Thoracic aorta (tissue), 2 donors: Measurements from ENCODE around the gene ZFP2. TPM values are rescaled to one million over a fixed set of nuclear protein-coding genes. Genes with fewer than 3 reads are reported as not detected.

ENCODE experiments used
- ATAC-seq: fragments of 150-250 bp; one replicate; pipeline ENCODE4 v1.8.0; 2017; ENCODE audit warnings: low read depth; ENCODE audit not compliant: insufficient number of reproducible peaks, low FRiP score
- DNase-seq: peaks from one replicate; pipeline ENCODE4 v3.0.0-alpha.2; 2020; ENCODE audit warnings: low spot score
- H3K27ac ChIP-seq, 2 donors: fragments of 200-600 bp; sonication (generic); 1 replicate in 1 of 2; 2 replicates in 1 of 2; pipeline ENCODE4 v1.5.1; 2016; ENCODE audit warnings: mild to moderate bottlenecking in 2 of 2, moderate library complexity in 2 of 2
- H3K27me3 ChIP-seq: fragments of 200-600 bp; sonication (generic); replicated peaks from 2 replicates; pipeline ENCODE4 v1.6.0; 2016; ENCODE audit warnings: mild to moderate bottlenecking; ENCODE audit not compliant: insufficient read depth
- H3K36me3 ChIP-seq: fragments of 200-600 bp; sonication (generic); one replicate; pipeline ENCODE4 v1.5.1; 2016
- H3K4me1 ChIP-seq, 2 donors: fragments of 200-600 bp; sonication (generic); 1 replicate in 1 of 2; 2 replicates in 1 of 2; pipeline versions ENCODE4 v1.5.1 to v1.6.0; 2016; ENCODE audit warnings: low read depth in 2 of 2, mild to moderate bottlenecking in 1 of 2; ENCODE audit not compliant: control insufficient read depth in 1 of 2
- H3K4me3 ChIP-seq: fragments of 200-600 bp; sonication (generic); 2 replicates; pipeline ENCODE4 v1.5.1; 2016; ENCODE audit warnings: mild to moderate bottlenecking
- H3K9me3 ChIP-seq: fragments of 200-600 bp; sonication (generic); 2 replicates; pipeline ENCODE4 v1.5.1; 2016
- total RNA-seq, 2 donors: library from RNA; depleted of rRNA; stranded (reverse); fragments of >200 nt; gene quantifications; one replicate each; pipeline versions ENCODE4 v1.1.0 to v1.2.3, GENCODE V29; 2016
- TF ChIP-seq, protein P1 (sequence below): fragments of 200-600 bp; sonication (generic); IDR thresholded peaks from one replicate; pipeline ENCODE4 v1.5.1; 2019; ENCODE audit warnings: antibody characterized with exemption

Gene ZFP2
- total RNA-seq, 2 donors from 2014 or later: 1.1 to 2.2 TPM

DNA sequence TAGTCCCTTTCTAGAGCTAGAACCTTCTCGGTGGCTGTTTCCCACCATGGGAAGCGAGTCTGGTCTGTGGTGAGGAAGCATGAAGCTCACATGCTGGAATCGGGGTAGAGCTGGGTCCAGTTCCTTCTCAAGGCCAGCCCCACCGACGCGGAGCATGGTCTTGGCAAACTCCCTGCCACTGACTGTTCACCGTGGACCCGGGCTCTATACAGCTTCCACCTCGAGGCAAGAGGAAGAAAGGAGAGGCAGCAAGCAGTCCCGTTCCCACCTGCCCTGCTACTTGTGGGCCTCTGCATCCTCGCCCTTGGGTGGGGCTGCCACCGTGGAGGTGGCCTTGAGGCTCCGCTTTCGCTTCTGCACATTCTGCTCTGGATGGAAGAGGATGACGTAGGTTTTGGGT is 85.7 kb downstream of the ZFP2 start:
- H3K27ac ChIP-seq: no peak overlapping the region
- no peaks in the 10 kb centered on the region for H3K27me3 ChIP-seq
- DNase-seq (no peak), ATAC-seq (no peak)
- H3K4me1 ChIP-seq: no peaks in the 10 kb centered on the region
- no peak overlapping the region for H3K4me3 ChIP-seq
- peaks cover 67% of the 10 kb centered on the region for H3K9me3 ChIP-seq
- H3K36me3 ChIP-seq: no peaks in the 10 kb centered on the region
- TF ChIP-seq, protein P1, sequence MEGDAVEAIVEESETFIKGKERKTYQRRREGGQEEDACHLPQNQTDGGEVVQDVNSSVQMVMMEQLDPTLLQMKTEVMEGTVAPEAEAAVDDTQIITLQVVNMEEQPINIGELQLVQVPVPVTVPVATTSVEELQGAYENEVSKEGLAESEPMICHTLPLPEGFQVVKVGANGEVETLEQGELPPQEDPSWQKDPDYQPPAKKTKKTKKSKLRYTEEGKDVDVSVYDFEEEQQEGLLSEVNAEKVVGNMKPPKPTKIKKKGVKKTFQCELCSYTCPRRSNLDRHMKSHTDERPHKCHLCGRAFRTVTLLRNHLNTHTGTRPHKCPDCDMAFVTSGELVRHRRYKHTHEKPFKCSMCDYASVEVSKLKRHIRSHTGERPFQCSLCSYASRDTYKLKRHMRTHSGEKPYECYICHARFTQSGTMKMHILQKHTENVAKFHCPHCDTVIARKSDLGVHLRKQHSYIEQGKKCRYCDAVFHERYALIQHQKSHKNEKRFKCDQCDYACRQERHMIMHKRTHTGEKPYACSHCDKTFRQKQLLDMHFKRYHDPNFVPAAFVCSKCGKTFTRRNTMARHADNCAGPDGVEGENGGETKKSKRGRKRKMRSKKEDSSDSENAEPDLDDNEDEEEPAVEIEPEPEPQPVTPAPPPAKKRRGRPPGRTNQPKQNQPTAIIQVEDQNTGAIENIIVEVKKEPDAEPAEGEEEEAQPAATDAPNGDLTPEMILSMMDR: no peak

Other genes starting within 250 kb of the ZFP2 start
- 10 to 100 TPM; 18.4 to 23.0 TPM for gene ZNF354A, start 165.3 kb upstream of the ZFP2 start, total RNA-seq
- gene ZNF354B, start 36.0 kb upstream of the ZFP2 start, total RNA-seq: 10 to 100 TPM in 1 of 2 donors, 1 to 10 TPM in 1; 9.1 to 26.9 TPM
- gene ZNF454, start 45.3 kb downstream of the ZFP2 start, total RNA-seq: 1 to 10 TPM; 2.2 to 8.2 TPM
- not detected for gene GRM6, start 99.4 kb downstream of the ZFP2 start, total RNA-seq
- gene ZNF879, start 127.9 kb downstream of the ZFP2 start, total RNA-seq: 1 to 10 TPM; 2.6 to 6.3 TPM
- gene ZNF354C, start 164.5 kb downstream of the ZFP2 start, total RNA-seq: 1 to 10 TPM; 3.9 to 8.8 TPM